ENCODE data around the gene FXR2. TPM values are rescaled to one million over a fixed set of nuclear protein-coding genes. Genes with fewer than 3 reads are reported as not detected.

Gene FXR2
- total RNA-seq, 4 donors from 2014 or later = 17.2 to 24.0 (median 20.6) TPM

DNA sequence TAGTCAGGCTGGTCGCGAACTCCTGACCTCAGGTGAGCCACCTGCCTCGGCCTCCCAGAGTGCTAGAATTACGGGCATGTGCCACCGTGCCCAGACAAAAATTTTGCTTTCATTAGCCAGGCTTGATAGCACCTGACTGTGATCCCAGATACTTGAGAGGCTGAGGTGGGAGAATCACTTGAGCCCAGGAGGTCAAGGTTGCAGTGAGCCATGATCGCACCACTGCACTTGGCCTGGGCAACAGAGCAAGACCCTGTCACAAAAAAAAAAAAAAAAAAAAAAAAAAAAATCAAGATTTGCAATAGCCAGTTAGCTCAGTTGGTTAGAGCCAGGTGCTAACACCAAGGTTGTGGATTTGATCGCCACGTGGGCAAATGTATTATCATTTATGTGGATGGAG, 6.1 kb upstream of the FXR2 start:
- H3K36me3 ChIP-seq = peaks cover 0 to 9% (median 0%) of the 10 kb centered on the region in 3 donors
- no peak for TF ChIP-seq POLR2A (IDR thresholded peaks at IDR 0.05)
- no peak for TF ChIP-seq CTCF (IDR thresholded peaks at IDR 0.05)

GRCh38 chr17:7618608-7619007, 3.9 kb upstream of the FXR2 start:
- no peak overlapping the region for H3K4me3 ChIP-seq
- no peak for DNase-seq
- no peaks in the 10 kb centered on the region for H3K36me3 ChIP-seq
- intact Hi-C loops (cut with DNase I) = no loop called here
- H3K27me3 ChIP-seq = no peaks in the 10 kb centered on the region
- WGBS, 2 donors = 62 to 70% methylated on average over 5 of the region's 5 CpGs
- peaks cover 3 to 12% (median 11%) of the 10 kb centered on the region in 3 donors for H3K4me1 ChIP-seq
- no peaks in the 10 kb centered on the region for H3K9me3 ChIP-seq
- H3K27ac ChIP-seq = no peak overlapping the region
- TF ChIP-seq POLR2A (IDR thresholded peaks at IDR 0.05) = no peak
- no peak for TF ChIP-seq CTCF (IDR thresholded peaks at IDR 0.05)

More for the DNA sequence above, 6.1 kb upstream of the FXR2 start:
- WGBS, 2 donors = 68 to 83% methylated on average over 8 of the region's 8 CpGs
- H3K27me3 ChIP-seq = no peaks in the 10 kb centered on the region
- no peaks in the 10 kb centered on the region for H3K9me3 ChIP-seq
- no peak for DNase-seq
- intact Hi-C loops (cut with DNase I) = no loop called here
- no peaks in the 10 kb centered on the region for H3K4me1 ChIP-seq
- H3K4me3 ChIP-seq = no peak overlapping the region
- no peak overlapping the region for H3K27ac ChIP-seq

GRCh38 chr17:7615265-7615747, 609 bp upstream of the FXR2 start:
- 5% methylated on average over 26 to 28 of the region's 28 CpGs for WGBS, 2 donors
- intact Hi-C loops (cut with DNase I) = no loop called here
- Histone ChIP-seq H3K4me3 (peak overlapping the region; percentile 21 to 96 (median 82)), H3K27me3 (no peaks in the 10 kb centered on the region), H3K36me3 (peaks cover 0 to 7% (median 0%) of the 10 kb centered on the region in 3 donors), H3K4me1 (peaks cover 21 to 45% (median 27%) of the 10 kb centered on the region in 3 donors), H3K9me3 (no peaks in the 10 kb centered on the region), H3K27ac (peak overlapping the region; percentile 92 to 100 (median 98))
- no peak for TF ChIP-seq CTCF (IDR thresholded peaks at IDR 0.05)
- TF ChIP-seq POLR2A (IDR thresholded peaks at IDR 0.05) = no peak
- no peak for DNase-seq

- intact Hi-C loops (cut with DNase I) = no loop called here
- H3K4me3 ChIP-seq = peak overlapping the region; percentile 81 to 96 (median 86)
- H3K27ac ChIP-seq = peak overlapping the region; percentile 92 to 100 (median 98)
- H3K36me3 ChIP-seq = peaks cover 0 to 11% (median 0%) of the 10 kb centered on the region in 3 donors
- H3K27me3 ChIP-seq = no peaks in the 10 kb centered on the region
- TF ChIP-seq POLR2A (IDR thresholded peaks at IDR 0.05) = no peak
- no peaks in the 10 kb centered on the region for H3K9me3 ChIP-seq
- peaks cover 21 to 59% (median 27%) of the 10 kb centered on the region in 3 donors for H3K4me1 ChIP-seq
- 7 to 9% methylated on average over 12 to 20 of the region's 20 CpGs for WGBS, 2 donors
- DNase-seq = no peak
Measured at GRCh38 chr17:7613769-7614424, 800 bp downstream of the FXR2 start.

- Histone ChIP-seq H3K9me3 (no peaks in the 10 kb centered on the region), H3K27ac (peak overlapping the region in 1 of 4 donors; percentile 9), H3K27me3 (no peaks in the 10 kb centered on the region), H3K36me3 (peaks cover 0 to 20% (median 0%) of the 10 kb centered on the region in 3 donors), H3K4me1 (peaks cover 21 to 62% (median 27%) of the 10 kb centered on the region in 3 donors), H3K4me3 (no peak overlapping the region)
- DNase-seq = no peak
- TF ChIP-seq CTCF (IDR thresholded peaks at IDR 0.05) (no peak), POLR2A (IDR thresholded peaks at IDR 0.05) (no peak)
- WGBS, 2 donors = 90 to 95% methylated on average over 1 of the region's 1 CpG
- intact Hi-C loops (cut with DNase I) = no loop called here
Measured at GRCh38 chr17:7612294-7612640, 2.4 kb downstream of the FXR2 start.

Measured in esophagus squamous epithelium (tissue), 5 donors.